GM23338 (cell line): ENCODE results near the gene TOMM5.
"Not testable (repeated sequence)": the region's sequence is repeated elsewhere in the genome, so short reads cannot be mapped to it uniquely, and the experiment has no call there.

ENCODE experiments used
- CREB1 ChIP-seq: fragments of 250-450 bp; sonication (Bioruptor Pico); IDR thresholded peaks from 2 replicates; pipeline ENCODE4 v1.5.0; 2020; ENCODE audit warnings: low read depth, mild to moderate bottlenecking, moderate library complexity
- EZH2 ChIP-seq: fragments of 200-600 bp; sonication (generic); IDR thresholded peaks from one replicate; pipeline ENCODE4 v1.8.0; 2017; ENCODE audit warnings: antibody characterized with exemption, mild to moderate bottlenecking, low read depth; ENCODE audit not compliant: unreplicated experiment
- EZH2phosphoT487 ChIP-seq: fragments of 200-600 bp; sonication (generic); IDR thresholded peaks from one replicate; pipeline ENCODE4 v1.8.1; 2018; ENCODE audit warnings: antibody characterized with exemption; ENCODE audit not compliant: unreplicated experiment
- JUNB ChIP-seq: IDR thresholded peaks from one replicate; pipeline ENCODE4 v1.6.1; 2016; ENCODE audit warnings: antibody characterized with exemption; ENCODE audit not compliant: unreplicated experiment
- NANOG ChIP-seq: IDR thresholded peaks from 2 replicates; pipeline ENCODE4 v1.6.1; 2016; ENCODE audit warnings: antibody characterized with exemption, borderline replicate concordance
- POLR2AphosphoS5 ChIP-seq: IDR thresholded peaks from 2 replicates; pipeline ENCODE4 v1.6.1; 2016; ENCODE audit warnings: antibody characterized with exemption, low read depth
- TF ChIP-seq, protein P1 (sequence below), 2 experiments: fragments of 200-600 bp in 1 of 2; sonication (generic) in 1 of 2; conservative IDR thresholded peaks; 2 replicates each; pipeline versions ENCODE4 v1.5.1 to v1.6.1; 2016 to 2017; ENCODE audit warnings: antibody characterized with exemption in 2 of 2, low read depth in 2 of 2, mild to moderate bottlenecking in 2 of 2, moderate library complexity in 1 of 2
- TF ChIP-seq, protein P2 (sequence below): IDR thresholded peaks from one replicate; pipeline ENCODE4 v1.6.1; 2018; ENCODE audit warnings: antibody characterized with exemption; ENCODE audit not compliant: unreplicated experiment

DNA sequence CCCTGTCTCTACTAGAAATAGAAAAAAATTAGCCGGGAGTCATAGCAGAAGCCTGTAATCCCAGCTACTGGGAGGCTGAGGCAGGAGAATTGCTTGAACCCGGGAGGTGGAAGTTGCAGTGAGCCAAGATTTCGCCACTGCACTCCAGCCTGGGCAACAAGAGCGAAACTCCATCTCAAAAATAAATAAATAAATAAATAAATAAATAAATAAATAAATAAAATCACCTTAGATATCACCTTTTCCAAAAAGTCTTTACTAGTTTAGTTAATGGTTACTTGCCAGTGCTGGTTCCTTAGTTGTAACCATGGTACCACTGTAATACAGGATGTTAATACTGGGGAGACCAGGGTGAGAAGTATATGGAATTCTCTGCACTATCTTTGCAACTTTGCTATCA is 9.7 kb upstream of the TOMM5 start:
- TF ChIP-seq, protein P1, sequence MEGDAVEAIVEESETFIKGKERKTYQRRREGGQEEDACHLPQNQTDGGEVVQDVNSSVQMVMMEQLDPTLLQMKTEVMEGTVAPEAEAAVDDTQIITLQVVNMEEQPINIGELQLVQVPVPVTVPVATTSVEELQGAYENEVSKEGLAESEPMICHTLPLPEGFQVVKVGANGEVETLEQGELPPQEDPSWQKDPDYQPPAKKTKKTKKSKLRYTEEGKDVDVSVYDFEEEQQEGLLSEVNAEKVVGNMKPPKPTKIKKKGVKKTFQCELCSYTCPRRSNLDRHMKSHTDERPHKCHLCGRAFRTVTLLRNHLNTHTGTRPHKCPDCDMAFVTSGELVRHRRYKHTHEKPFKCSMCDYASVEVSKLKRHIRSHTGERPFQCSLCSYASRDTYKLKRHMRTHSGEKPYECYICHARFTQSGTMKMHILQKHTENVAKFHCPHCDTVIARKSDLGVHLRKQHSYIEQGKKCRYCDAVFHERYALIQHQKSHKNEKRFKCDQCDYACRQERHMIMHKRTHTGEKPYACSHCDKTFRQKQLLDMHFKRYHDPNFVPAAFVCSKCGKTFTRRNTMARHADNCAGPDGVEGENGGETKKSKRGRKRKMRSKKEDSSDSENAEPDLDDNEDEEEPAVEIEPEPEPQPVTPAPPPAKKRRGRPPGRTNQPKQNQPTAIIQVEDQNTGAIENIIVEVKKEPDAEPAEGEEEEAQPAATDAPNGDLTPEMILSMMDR (conservative IDR thresholded peaks at IDR 0.05; ENCODE audit: low read depth in 2 of 2), result not testable (repeated sequence)
- TF ChIP-seq CREB1 (CRISPR knock-in tag); EZH2; POLR2AphosphoS5; EZH2phosphoT487; JUNB; NANOG: not testable (repeated sequence)
- TF ChIP-seq, protein P2, sequence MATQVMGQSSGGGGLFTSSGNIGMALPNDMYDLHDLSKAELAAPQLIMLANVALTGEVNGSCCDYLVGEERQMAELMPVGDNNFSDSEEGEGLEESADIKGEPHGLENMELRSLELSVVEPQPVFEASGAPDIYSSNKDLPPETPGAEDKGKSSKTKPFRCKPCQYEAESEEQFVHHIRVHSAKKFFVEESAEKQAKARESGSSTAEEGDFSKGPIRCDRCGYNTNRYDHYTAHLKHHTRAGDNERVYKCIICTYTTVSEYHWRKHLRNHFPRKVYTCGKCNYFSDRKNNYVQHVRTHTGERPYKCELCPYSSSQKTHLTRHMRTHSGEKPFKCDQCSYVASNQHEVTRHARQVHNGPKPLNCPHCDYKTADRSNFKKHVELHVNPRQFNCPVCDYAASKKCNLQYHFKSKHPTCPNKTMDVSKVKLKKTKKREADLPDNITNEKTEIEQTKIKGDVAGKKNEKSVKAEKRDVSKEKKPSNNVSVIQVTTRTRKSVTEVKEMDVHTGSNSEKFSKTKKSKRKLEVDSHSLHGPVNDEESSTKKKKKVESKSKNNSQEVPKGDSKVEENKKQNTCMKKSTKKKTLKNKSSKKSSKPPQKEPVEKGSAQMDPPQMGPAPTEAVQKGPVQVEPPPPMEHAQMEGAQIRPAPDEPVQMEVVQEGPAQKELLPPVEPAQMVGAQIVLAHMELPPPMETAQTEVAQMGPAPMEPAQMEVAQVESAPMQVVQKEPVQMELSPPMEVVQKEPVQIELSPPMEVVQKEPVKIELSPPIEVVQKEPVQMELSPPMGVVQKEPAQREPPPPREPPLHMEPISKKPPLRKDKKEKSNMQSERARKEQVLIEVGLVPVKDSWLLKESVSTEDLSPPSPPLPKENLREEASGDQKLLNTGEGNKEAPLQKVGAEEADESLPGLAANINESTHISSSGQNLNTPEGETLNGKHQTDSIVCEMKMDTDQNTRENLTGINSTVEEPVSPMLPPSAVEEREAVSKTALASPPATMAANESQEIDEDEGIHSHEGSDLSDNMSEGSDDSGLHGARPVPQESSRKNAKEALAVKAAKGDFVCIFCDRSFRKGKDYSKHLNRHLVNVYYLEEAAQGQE, result not testable (repeated sequence)
